Neural crest cell (in vitro differentiated cells): Measurements from ENCODE around the gene FANCE. TPM values are rescaled to one million over a fixed set of nuclear protein-coding genes. Genes with fewer than 3 reads are reported as not detected.

Experiments
- DNase-seq: peaks from one replicate; pipeline ENCODE4 v3.0.0; 2021; ENCODE audit warnings: low read depth, mixed read lengths, low spot score
- H3K27ac Mint-ChIP-seq: one replicate; pipeline ENCODE4 v1.8.0; 2021; ENCODE audit warnings: mild to moderate bottlenecking, mixed read lengths; ENCODE audit not compliant: unreplicated experiment
- H3K27me3 Mint-ChIP-seq: 2 replicates; pipeline ENCODE4 v1.8.0; 2021; ENCODE audit warnings: low read depth, mild to moderate bottlenecking, mixed read lengths
- H3K36me3 Mint-ChIP-seq: 2 replicates; pipeline ENCODE4 v1.8.0; 2021; ENCODE audit warnings: low read depth, mild to moderate bottlenecking, mixed read lengths
- H3K4me1 Mint-ChIP-seq: 2 replicates; pipeline ENCODE4 v1.8.0; 2021; ENCODE audit warnings: mixed read lengths
- H3K4me3 Mint-ChIP-seq: one replicate; pipeline ENCODE4 v1.8.0; 2021; ENCODE audit warnings: mild to moderate bottlenecking, mixed read lengths
- H3K9me3 Mint-ChIP-seq: 2 replicates; pipeline ENCODE4 v1.8.0; 2021; ENCODE audit warnings: mixed read lengths
- CTCF ChIP-seq: fragments of 200-600 bp; sonication (generic); conservative IDR thresholded peaks from 2 replicates; pipeline ENCODE4 v1.5.0; 2021; ENCODE audit warnings: antibody characterized with exemption, mild to moderate bottlenecking
- total RNA-seq: library from RNA; stranded (reverse); gene quantifications from 2 replicates; pipeline ENCODE4 v1.2.1, GENCODE V29; 2021

FANCE gene
- total RNA-seq, 1 donor from 2014 or later = 20.4 TPM

- Mint-ChIP-seq H3K27me3 (peaks cover 14% of the 10 kb centered on the region), H3K4me1 (peaks cover 49% of the 10 kb centered on the region), H3K36me3 (peaks cover 21% of the 10 kb centered on the region), H3K4me3 (peak overlapping the region; percentile 79), H3K9me3 (no peaks in the 10 kb centered on the region), H3K27ac (no peak overlapping the region)
- no peak for DNase-seq
- TF ChIP-seq CTCF = no peak
Measured at GRCh38 chr6:35473850-35474130, 21.7 kb downstream of the FANCE start.

- Mint-ChIP-seq H3K27ac (no peak overlapping the region), H3K36me3 (peaks cover 19% of the 10 kb centered on the region), H3K9me3 (no peaks in the 10 kb centered on the region), H3K27me3 (peaks cover 14% of the 10 kb centered on the region), H3K4me3 (peak overlapping the region; percentile 79), H3K4me1 (peaks cover 48% of the 10 kb centered on the region)
- no peak for TF ChIP-seq CTCF
- no peak for DNase-seq
Measured at GRCh38 chr6:35474131-35474941, 22.2 kb downstream of the FANCE start.

- Mint-ChIP-seq H3K36me3 (peaks cover 12% of the 10 kb centered on the region), H3K27ac (no peak overlapping the region), H3K27me3 (peaks cover 11% of the 10 kb centered on the region), H3K9me3 (no peaks in the 10 kb centered on the region), H3K4me3 (peak overlapping the region; percentile 79), H3K4me1 (peaks cover 40% of the 10 kb centered on the region)
- DNase-seq = no peak
- TF ChIP-seq CTCF = no peak
Measured at GRCh38 chr6:35474942-35475570, 22.9 kb downstream of the FANCE start.

- Mint-ChIP-seq H3K36me3 (peaks cover 8% of the 10 kb centered on the region), H3K9me3 (no peaks in the 10 kb centered on the region), H3K27ac (no peak overlapping the region), H3K4me1 (peaks cover 35% of the 10 kb centered on the region), H3K27me3 (peaks cover 11% of the 10 kb centered on the region), H3K4me3 (peak overlapping the region; percentile 79)
- TF ChIP-seq CTCF = no peak
- no peak for DNase-seq
Measured at GRCh38 chr6:35475573-35475972, 23.4 kb downstream of the FANCE start.

- TF ChIP-seq CTCF = no peak
- peaks cover 9% of the 10 kb centered on the region for H3K27me3 Mint-ChIP-seq
- no peak for DNase-seq
- no peak overlapping the region for H3K27ac Mint-ChIP-seq
- peaks cover 35% of the 10 kb centered on the region for H3K4me1 Mint-ChIP-seq
- H3K36me3 Mint-ChIP-seq = peaks cover 5% of the 10 kb centered on the region
- peak overlapping the region; percentile 79 for H3K4me3 Mint-ChIP-seq
- H3K9me3 Mint-ChIP-seq = no peaks in the 10 kb centered on the region
Measured at GRCh38 chr6:35476004-35476403, 23.9 kb downstream of the FANCE start.
